ENCODE measurements around the gene ZNF474. TPM values are rescaled to one million over a fixed set of nuclear protein-coding genes. Genes with fewer than 3 reads are reported as not detected.

The ZNF474 gene
- total RNA-seq, 2 experiments from 2014 or later, result not detected

DNA sequence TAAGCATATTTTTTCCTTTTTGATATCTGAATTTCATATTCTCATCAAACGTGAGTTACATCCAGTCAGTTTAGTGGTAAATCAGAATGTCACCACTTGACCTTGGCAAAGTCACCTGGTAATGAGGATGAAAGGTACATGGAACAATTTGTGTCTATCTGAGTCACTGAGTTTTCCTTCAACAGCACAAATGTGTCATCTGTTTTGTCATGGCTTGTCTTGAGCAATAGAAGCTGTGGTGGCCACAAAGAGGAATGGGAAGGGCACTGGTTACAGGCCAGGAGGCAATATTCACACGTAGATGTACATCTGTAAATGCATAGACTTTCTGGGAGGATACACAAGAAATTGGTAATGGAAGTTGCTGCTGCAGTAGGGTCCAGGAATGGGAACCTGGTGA is 8.4 kb upstream of the ZNF474 start:
- ChIA-PET POLR2A (no interaction called here), CTCF (no interaction called here)
- no peaks in the 10 kb centered on the region for H3K36me3 Mint-ChIP-seq
- no peaks in the 10 kb centered on the region for H3K4me1 Mint-ChIP-seq (ENCODE audit: low read depth)
- no peak for DNase-seq
- no peak overlapping the region for H3K4me3 Mint-ChIP-seq
- H3K9me3 Mint-ChIP-seq, result no peaks in the 10 kb centered on the region
- no peak overlapping the region for H3K27ac Mint-ChIP-seq
- H3K27me3 Mint-ChIP-seq, result peaks cover 6% of the 10 kb centered on the region
- intact Hi-C loops (cut with micrococcal nuclease), result no loop called here

DNA sequence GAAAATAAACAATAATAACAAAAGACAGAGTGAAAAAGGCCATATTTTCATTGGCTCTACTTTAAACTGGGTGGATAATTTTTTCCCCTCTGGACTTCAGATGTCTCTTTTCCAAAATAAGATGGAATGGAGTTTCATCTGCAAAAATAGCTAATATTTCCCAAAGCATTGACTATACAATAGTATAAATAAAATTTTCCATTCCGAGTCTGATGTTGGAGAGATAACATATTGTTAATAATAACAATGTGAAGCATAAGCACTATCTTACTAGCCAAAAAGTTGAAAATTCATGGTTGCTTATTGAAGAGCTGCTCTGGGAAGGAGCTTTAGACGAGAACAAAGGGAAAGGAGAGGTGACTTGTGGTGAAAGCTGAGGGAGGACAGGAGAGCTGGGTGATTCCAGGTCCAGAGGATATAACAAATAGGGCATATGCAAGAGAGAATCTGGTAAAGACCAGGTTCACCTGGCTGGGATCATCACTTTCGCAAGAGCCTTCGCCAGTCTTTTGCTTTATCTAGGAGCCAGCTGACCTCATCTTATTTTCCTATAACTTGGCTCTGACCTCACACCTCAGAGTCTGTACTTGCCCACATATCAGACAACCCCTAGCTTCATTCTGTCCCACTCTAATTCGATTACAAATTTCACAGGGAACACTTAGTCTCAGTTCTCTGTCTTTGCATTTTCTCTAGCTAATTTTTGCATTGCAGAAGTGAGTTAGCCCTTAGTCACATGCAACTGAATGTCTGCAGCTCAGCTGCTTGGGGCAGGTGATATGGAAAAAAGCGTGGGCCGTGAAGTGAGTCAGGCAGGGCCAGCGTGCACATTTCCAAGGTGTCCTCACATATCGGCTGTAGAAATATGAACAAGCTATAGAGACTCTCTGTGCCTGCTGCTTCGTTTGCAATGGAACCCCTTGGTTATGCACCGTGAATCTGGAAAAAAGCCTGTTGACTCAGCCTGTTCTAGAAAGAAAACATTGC is 7.6 kb upstream of the ZNF474 start:
- H3K27ac Mint-ChIP-seq, result no peak overlapping the region
- H3K36me3 Mint-ChIP-seq, result no peaks in the 10 kb centered on the region
- no peak overlapping the region for H3K4me3 Mint-ChIP-seq
- ChIA-PET POLR2A (no interaction called here), CTCF (no interaction called here)
- no peaks in the 10 kb centered on the region for H3K9me3 Mint-ChIP-seq
- intact Hi-C loops (cut with micrococcal nuclease), result no loop called here
- H3K4me1 Mint-ChIP-seq (ENCODE audit: low read depth), result no peaks in the 10 kb centered on the region
- peak; percentile 12 for DNase-seq
- H3K27me3 Mint-ChIP-seq, result peaks cover 6% of the 10 kb centered on the region

DNA sequence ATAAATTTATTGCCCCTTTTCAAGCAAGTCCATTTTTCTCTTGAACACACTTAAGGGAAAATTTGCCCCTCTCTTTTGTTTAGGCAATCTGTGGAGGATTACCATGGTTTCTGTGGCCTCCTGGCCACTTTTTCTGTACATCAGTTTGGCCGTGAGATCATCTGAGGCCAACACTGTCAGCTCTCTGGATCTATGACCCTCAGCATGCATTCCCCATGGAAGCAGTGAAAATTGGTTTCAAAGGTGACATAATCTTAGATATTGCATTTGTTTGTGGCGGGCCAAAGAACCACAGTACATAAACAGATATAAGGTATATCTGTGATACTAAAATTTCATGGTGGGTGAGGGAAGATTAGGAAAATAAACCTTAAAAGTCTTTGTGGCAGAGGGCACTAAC is 4.6 kb upstream of the ZNF474 start:
- Mint-ChIP-seq H3K4me1 (ENCODE audit: low read depth) (no peaks in the 10 kb centered on the region), H3K4me3 (no peak overlapping the region), H3K27ac (no peak overlapping the region), H3K27me3 (peaks cover 7% of the 10 kb centered on the region), H3K36me3 (no peaks in the 10 kb centered on the region), H3K9me3 (no peaks in the 10 kb centered on the region)
- intact Hi-C loops (cut with micrococcal nuclease), result no loop called here
- ChIA-PET CTCF (no interaction called here), POLR2A (no interaction called here)
- no peak for DNase-seq

GRCh38 chr5:122126177-122126755 is 3.1 kb upstream of the ZNF474 start:
- POLR2A ChIA-PET, result no interaction called here

DNA sequence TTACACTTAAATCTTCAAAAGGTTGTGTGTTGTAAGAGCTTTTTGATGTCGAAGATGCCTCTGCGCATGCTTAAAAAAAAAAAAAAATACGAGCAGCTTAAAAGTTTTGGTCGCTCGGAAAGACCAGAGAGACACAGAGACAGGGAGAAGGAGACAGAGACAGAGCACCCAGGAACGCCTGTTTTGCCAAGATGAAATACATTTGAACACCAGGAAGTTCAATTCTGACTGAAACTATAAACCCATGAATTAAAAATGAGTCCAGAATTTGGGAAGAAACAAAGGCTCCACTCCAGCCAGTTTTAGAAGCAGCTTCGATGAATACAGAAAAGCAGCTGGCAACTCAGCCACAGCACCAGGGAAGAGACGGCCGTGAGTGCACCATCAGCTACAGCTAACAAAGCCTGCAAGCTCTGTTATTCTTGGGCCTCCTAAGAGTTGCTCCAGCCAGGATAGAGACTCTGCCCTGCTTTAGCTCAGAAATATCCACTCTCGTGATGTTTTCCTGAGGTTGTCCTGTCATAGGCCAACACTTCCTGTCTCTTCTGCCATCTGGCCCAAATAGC is 2.5 kb upstream of the ZNF474 start:
- POLR2A ChIA-PET, result no interaction called here
- intact Hi-C loops (cut with micrococcal nuclease), result no loop called here

More at GRCh38 chr5:122126177-122126755, 3.1 kb upstream of the ZNF474 start:
- H3K9me3 Mint-ChIP-seq, result no peaks in the 10 kb centered on the region
- no peaks in the 10 kb centered on the region for H3K36me3 Mint-ChIP-seq
- no peaks in the 10 kb centered on the region for H3K4me1 Mint-ChIP-seq (ENCODE audit: low read depth)
- no peak overlapping the region for H3K27ac Mint-ChIP-seq
- intact Hi-C loops (cut with micrococcal nuclease), result no loop called here
- H3K4me3 Mint-ChIP-seq, result no peak overlapping the region
- no peak for DNase-seq
- H3K27me3 Mint-ChIP-seq, result peaks cover 4% of the 10 kb centered on the region
- CTCF ChIA-PET, result no interaction called here

GRCh38 chr5:122130152-122130551 is 806 bp downstream of the ZNF474 start:
- H3K4me1 Mint-ChIP-seq (ENCODE audit: low read depth), result no peaks in the 10 kb centered on the region
- H3K36me3 Mint-ChIP-seq, result no peaks in the 10 kb centered on the region
- no peaks in the 10 kb centered on the region for H3K9me3 Mint-ChIP-seq
- H3K27me3 Mint-ChIP-seq, result peaks cover 4% of the 10 kb centered on the region
- CTCF ChIA-PET, result no interaction called here
- POLR2A ChIA-PET, result no interaction called here
- no peak for DNase-seq
- H3K4me3 Mint-ChIP-seq, result no peak overlapping the region
- no peak overlapping the region for H3K27ac Mint-ChIP-seq
- intact Hi-C loops (cut with micrococcal nuclease), result no loop called here

More for the DNA sequence above, 2.5 kb upstream of the ZNF474 start:
- Mint-ChIP-seq H3K27ac (no peak overlapping the region), H3K4me3 (no peak overlapping the region), H3K27me3 (peaks cover 4% of the 10 kb centered on the region), H3K4me1 (ENCODE audit: low read depth) (no peaks in the 10 kb centered on the region), H3K9me3 (no peaks in the 10 kb centered on the region), H3K36me3 (no peaks in the 10 kb centered on the region)
- CTCF ChIA-PET, result no interaction called here
- DNase-seq, result no peak

GRCh38 chr5:122137702-122138101 is 8.4 kb downstream of the ZNF474 start:
- CTCF ChIA-PET, result no interaction called here
- H3K4me3 Mint-ChIP-seq, result no peak overlapping the region
- DNase-seq, result peak; percentile 20
- H3K4me1 Mint-ChIP-seq (ENCODE audit: low read depth), result peaks cover 10% of the 10 kb centered on the region
- POLR2A ChIA-PET, result no interaction called here
- H3K27me3 Mint-ChIP-seq, result no peaks in the 10 kb centered on the region
- H3K36me3 Mint-ChIP-seq, result no peaks in the 10 kb centered on the region
- H3K9me3 Mint-ChIP-seq, result no peaks in the 10 kb centered on the region
- H3K27ac Mint-ChIP-seq, result no peak overlapping the region
- intact Hi-C loops (cut with micrococcal nuclease), result no loop called here

- Mint-ChIP-seq H3K27me3 (no peaks in the 10 kb centered on the region), H3K4me3 (no peak overlapping the region), H3K9me3 (no peaks in the 10 kb centered on the region), H3K27ac (no peak overlapping the region), H3K4me1 (ENCODE audit: low read depth) (peaks cover 10% of the 10 kb centered on the region), H3K36me3 (no peaks in the 10 kb centered on the region)
- intact Hi-C loops (cut with micrococcal nuclease), result no loop called here
- CTCF ChIA-PET, result no interaction called here
- DNase-seq, result no peak
- POLR2A ChIA-PET, result no interaction called here
These were observed 9.0 kb downstream of the ZNF474 start for GRCh38 chr5:122138356-122138755.

GRCh38 chr5:122140900-122141299 is 11.6 kb downstream of the ZNF474 start:
- intact Hi-C loops (cut with micrococcal nuclease), result no loop called here
- POLR2A ChIA-PET, result interaction anchor here (0.6 kb wide), 1 partner anchor 333 kb away, joined by 9 read pairs; no protein-coding TSS in a partner anchor
- CTCF ChIA-PET, result no interaction called here

DNA sequence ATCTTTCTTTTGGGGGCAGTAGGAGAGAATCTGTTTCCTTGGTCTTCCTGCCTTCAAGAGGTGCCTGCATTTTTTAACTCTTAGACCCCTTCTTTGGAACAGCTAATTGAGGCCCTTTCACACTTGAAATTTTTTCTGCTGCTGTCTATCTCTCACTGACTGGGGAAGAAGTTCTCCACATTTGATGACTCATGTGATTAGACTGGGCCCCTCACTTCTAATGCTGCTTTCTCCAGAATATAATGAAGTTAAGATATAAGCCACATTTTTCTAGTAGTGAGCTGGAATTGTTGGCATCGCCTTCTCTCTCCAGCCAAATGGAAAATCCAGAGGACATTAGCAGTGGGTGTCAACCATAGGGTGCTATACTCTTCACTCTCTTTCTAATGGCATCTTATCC is 12.4 kb downstream of the ZNF474 start:
- peaks cover 10% of the 10 kb centered on the region for H3K4me1 Mint-ChIP-seq (ENCODE audit: low read depth)
- DNase-seq, result no peak
- intact Hi-C loops (cut with micrococcal nuclease), result no loop called here
- no peaks in the 10 kb centered on the region for H3K36me3 Mint-ChIP-seq
- H3K27ac Mint-ChIP-seq, result no peak overlapping the region
- H3K27me3 Mint-ChIP-seq, result no peaks in the 10 kb centered on the region
- CTCF ChIA-PET, result interaction anchor here (1.0 kb wide), 1 partner anchor 15 kb away, joined by 3 read pairs; no protein-coding TSS in a partner anchor
- POLR2A ChIA-PET, result interaction anchor here (0.6 kb wide), 1 partner anchor 704 kb away, joined by 3 read pairs; the partner anchor contains the start of gene SNX24
- H3K4me3 Mint-ChIP-seq, result no peak overlapping the region
- no peaks in the 10 kb centered on the region for H3K9me3 Mint-ChIP-seq

More at GRCh38 chr5:122140900-122141299, 11.6 kb downstream of the ZNF474 start:
- H3K9me3 Mint-ChIP-seq, result no peaks in the 10 kb centered on the region
- peaks cover 10% of the 10 kb centered on the region for H3K4me1 Mint-ChIP-seq (ENCODE audit: low read depth)
- no peak overlapping the region for H3K27ac Mint-ChIP-seq
- no peaks in the 10 kb centered on the region for H3K27me3 Mint-ChIP-seq
- no peaks in the 10 kb centered on the region for H3K36me3 Mint-ChIP-seq
- DNase-seq, result no peak
- no peak overlapping the region for H3K4me3 Mint-ChIP-seq

DNA sequence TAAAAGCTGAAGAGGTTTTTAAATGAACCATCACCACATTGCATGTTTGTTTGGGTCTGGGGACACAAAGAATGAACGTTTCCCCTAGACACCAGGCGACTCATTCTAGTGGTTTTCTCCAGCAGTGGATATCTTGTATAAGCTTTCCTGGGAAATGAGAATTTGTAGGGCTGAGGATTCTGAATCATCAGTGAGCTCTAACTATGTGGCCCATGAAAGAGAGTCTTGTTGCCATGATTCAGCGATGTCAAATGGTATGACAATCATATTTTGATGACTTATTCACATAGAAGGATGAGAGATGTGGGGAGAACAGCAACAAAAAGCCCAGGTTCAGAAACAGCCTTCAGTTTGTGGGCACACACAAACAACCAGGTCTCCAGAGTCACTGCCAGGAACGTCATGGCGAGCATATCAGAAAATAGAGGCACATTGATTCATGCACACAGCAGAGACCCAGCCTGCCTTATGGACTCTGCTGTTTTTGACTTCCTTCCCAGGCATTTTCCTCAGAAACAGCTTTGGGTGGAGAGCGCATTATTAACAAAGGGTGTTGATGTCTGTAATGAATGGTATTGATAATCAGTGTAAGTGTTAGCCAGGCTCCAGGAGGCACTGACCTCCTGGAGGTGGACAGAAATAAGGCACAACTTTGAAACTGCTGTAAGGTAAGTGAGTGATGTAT is 13.3 kb downstream of the ZNF474 start:
- H3K4me3 Mint-ChIP-seq, result no peak overlapping the region
- intact Hi-C loops (cut with micrococcal nuclease), result no loop called here
- POLR2A ChIA-PET, result interaction anchor here (0.6 kb wide), 1 partner anchor 703 kb away, joined by 3 read pairs; the partner anchor contains the start of gene SNX24
- H3K27me3 Mint-ChIP-seq, result no peaks in the 10 kb centered on the region
- DNase-seq, result no peak
- CTCF ChIA-PET, result interaction anchor here (1.0 kb wide), 1 partner anchor 14 kb away, joined by 3 read pairs; no protein-coding TSS in a partner anchor
- H3K4me1 Mint-ChIP-seq (ENCODE audit: low read depth), result peaks cover 4% of the 10 kb centered on the region
- H3K9me3 Mint-ChIP-seq, result no peaks in the 10 kb centered on the region
- no peak overlapping the region for H3K27ac Mint-ChIP-seq
- H3K36me3 Mint-ChIP-seq, result no peaks in the 10 kb centered on the region

DNA sequence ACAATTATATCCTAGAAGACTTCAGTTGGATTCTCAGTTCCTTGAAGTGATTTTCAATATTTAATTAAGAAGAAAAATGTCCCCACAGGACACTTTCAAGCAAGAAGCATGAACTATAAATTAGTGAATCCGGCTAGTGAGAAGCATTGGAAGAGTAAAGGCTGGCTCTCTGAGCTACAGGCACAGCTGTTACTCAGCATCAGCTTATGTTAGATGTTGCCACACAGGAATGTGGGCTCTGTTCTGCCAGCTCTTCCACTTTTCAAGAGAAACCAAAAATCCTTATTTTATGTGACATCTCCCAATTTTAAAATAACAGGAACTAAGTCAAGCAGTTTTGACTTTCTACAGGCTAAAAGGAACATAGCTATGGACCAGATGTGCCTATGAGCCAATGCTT is 14.9 kb downstream of the ZNF474 start:
- intact Hi-C loops (cut with micrococcal nuclease), result no loop called here
- DNase-seq, result no peak
- POLR2A ChIA-PET, result no interaction called here
- H3K4me1 Mint-ChIP-seq (ENCODE audit: low read depth), result no peaks in the 10 kb centered on the region
- H3K36me3 Mint-ChIP-seq, result no peaks in the 10 kb centered on the region
- H3K27me3 Mint-ChIP-seq, result no peaks in the 10 kb centered on the region
- CTCF ChIA-PET, result no interaction called here
- H3K4me3 Mint-ChIP-seq, result no peak overlapping the region
- no peak overlapping the region for H3K27ac Mint-ChIP-seq
- H3K9me3 Mint-ChIP-seq, result no peaks in the 10 kb centered on the region
